Measurements from ENCODE around the gene PARD3B. TPM values are rescaled to one million over a fixed set of nuclear protein-coding genes. Genes with fewer than 3 reads are reported as not detected.

PARD3B gene
- total and polyA plus RNA-seq, 2 of the 13 experiments (the other 11 are each of a cell fraction or from before 2014, with no cell fraction given): 0.71 to 2.3 TPM

DNA sequence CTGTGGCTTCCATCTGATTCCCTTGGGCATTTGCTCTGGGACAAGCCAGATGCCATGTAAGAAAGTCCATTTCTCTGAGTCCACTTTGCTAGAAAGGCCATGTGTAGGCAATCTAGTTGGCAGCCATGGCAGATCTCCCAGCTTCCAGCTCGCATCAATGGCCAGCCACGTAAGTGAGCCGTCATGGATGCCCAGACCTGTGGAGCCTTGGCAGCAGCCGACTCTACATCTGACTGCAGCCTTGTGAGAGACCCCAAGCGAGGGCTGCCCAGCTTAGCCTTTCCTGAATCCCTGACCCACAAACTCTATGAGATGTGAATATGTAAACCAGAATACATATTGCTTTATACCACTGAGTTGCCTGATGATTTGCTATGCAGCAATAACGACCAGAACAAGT, 533.5 kb downstream of the PARD3B start:
- Histone ChIP-seq H3K36me3 (replicated peaks in 1 of 2; ENCODE audit: control insufficient read depth in 1 of 2, insufficient read depth in 2 of 2, low read length in 2 of 2) (no peaks in the 10 kb centered on the region), H3K9me3 (ENCODE audit: low read length) (no peaks in the 10 kb centered on the region), H3K9ac (ENCODE audit: insufficient read depth, low read depth, low read length) (no peak overlapping the region), H2AFZ (ENCODE audit: low read length) (no peak overlapping the region), H4K20me1 (ENCODE audit: insufficient read depth, low read length) (no peaks in the 10 kb centered on the region), H3K4me2 (ENCODE audit: low read depth, low read length) (no peak overlapping the region), H3K27me3 (ENCODE audit: control insufficient read depth in 1 of 2, insufficient read depth in 2 of 2, low read length in 2 of 2) (no peaks in the 10 kb centered on the region), H3K4me3 (replicated peaks in 1 of 3; ENCODE audit: insufficient read depth in 1 of 3, low read depth in 2 of 3, low read length in 3 of 3) (no peak overlapping the region), H3K79me2 (ENCODE audit: insufficient read depth, low read length) (no peaks in the 10 kb centered on the region), H3K4me1 (ENCODE audit: insufficient read depth, low read length) (no peaks in the 10 kb centered on the region), H3K27ac (ENCODE audit: extremely low read length, insufficient read depth, low read length) (no peak overlapping the region)
- TF ChIP-seq RARA (CRISPR knock-in tag; IDR thresholded peaks at IDR 0.05) (no peak), ZNF850 (CRISPR knock-in tag; conservative IDR thresholded peaks at IDR 0.05) (no peak), KDM5A (IDR thresholded peaks at IDR 0.05; ENCODE audit: borderline replicate concordance, low read length) (no peak), ZNF598 (CRISPR knock-in tag; IDR thresholded peaks at IDR 0.05; ENCODE audit: borderline replicate concordance) (no peak), GFI1 (CRISPR knock-in tag; IDR thresholded peaks at IDR 0.05; ENCODE audit: borderline replicate concordance) (no peak), XBP1 (CRISPR knock-in tag; IDR thresholded peaks at IDR 0.05) (no peak), KMT2B (CRISPR knock-in tag; IDR thresholded peaks at IDR 0.05) (no peak), POLR2AphosphoS2 (IDR thresholded peaks at IDR 0.05; ENCODE audit: low read depth, low read length) (no peak), ZBTB42 (CRISPR knock-in tag; IDR thresholded peaks at IDR 0.05) (no peak), ZNF317 (CRISPR knock-in tag; IDR thresholded peaks at IDR 0.05) (no peak), BRD4 (CRISPR knock-in tag; IDR thresholded peaks at IDR 0.05) (no peak), TEAD3 (CRISPR knock-in tag; optimal IDR thresholded peaks at IDR 0.05; ENCODE audit: borderline replicate concordance) (no peak), DPF2 (CRISPR knock-in tag; IDR thresholded peaks at IDR 0.05; ENCODE audit: borderline replicate concordance, low read depth) (no peak)
- TF ChIP-seq, protein P1, sequence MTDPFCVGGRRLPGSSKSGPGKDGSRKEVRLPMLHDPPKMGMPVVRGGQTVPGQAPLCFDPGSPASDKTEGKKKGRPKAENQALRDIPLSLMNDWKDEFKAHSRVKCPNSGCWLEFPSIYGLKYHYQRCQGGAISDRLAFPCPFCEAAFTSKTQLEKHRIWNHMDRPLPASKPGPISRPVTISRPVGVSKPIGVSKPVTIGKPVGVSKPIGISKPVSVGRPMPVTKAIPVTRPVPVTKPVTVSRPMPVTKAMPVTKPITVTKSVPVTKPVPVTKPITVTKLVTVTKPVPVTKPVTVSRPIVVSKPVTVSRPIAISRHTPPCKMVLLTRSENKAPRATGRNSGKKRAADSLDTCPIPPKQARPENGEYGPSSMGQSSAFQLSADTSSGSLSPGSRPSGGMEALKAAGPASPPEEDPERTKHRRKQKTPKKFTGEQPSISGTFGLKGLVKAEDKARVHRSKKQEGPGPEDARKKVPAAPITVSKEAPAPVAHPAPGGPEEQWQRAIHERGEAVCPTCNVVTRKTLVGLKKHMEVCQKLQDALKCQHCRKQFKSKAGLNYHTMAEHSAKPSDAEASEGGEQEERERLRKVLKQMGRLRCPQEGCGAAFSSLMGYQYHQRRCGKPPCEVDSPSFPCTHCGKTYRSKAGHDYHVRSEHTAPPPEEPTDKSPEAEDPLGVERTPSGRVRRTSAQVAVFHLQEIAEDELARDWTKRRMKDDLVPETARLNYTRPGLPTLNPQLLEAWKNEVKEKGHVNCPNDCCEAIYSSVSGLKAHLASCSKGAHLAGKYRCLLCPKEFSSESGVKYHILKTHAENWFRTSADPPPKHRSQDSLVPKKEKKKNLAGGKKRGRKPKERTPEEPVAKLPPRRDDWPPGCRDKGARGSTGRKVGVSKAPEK (CRISPR knock-in tag; IDR thresholded peaks at IDR 0.05; ENCODE audit: borderline replicate concordance): no peak
- TF ChIP-seq, protein P2, sequence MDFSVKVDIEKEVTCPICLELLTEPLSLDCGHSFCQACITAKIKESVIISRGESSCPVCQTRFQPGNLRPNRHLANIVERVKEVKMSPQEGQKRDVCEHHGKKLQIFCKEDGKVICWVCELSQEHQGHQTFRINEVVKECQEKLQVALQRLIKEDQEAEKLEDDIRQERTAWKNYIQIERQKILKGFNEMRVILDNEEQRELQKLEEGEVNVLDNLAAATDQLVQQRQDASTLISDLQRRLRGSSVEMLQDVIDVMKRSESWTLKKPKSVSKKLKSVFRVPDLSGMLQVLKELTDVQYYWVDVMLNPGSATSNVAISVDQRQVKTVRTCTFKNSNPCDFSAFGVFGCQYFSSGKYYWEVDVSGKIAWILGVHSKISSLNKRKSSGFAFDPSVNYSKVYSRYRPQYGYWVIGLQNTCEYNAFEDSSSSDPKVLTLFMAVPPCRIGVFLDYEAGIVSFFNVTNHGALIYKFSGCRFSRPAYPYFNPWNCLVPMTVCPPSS (IDR thresholded peaks at IDR 0.05): no peak
- TF ChIP-seq, protein P3, sequence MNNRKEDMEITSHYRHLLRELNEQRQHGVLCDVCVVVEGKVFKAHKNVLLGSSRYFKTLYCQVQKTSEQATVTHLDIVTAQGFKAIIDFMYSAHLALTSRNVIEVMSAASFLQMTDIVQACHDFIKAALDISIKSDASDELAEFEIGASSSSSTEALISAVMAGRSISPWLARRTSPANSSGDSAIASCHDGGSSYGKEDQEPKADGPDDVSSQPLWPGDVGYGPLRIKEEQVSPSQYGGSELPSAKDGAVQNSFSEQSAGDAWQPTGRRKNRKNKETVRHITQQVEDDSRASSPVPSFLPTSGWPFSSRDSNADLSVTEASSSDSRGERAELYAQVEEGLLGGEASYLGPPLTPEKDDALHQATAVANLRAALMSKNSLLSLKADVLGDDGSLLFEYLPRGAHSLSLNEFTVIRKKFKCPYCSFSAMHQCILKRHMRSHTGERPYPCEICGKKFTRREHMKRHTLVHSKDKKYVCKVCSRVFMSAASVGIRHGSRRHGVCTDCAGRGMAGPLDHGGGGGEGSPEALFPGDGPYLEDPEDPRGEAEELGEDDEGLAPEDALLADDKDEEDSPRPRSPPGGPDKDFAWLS (CRISPR knock-in tag; IDR thresholded peaks at IDR 0.05; ENCODE audit: borderline replicate concordance): no peak
- TF ChIP-seq, protein P4, sequence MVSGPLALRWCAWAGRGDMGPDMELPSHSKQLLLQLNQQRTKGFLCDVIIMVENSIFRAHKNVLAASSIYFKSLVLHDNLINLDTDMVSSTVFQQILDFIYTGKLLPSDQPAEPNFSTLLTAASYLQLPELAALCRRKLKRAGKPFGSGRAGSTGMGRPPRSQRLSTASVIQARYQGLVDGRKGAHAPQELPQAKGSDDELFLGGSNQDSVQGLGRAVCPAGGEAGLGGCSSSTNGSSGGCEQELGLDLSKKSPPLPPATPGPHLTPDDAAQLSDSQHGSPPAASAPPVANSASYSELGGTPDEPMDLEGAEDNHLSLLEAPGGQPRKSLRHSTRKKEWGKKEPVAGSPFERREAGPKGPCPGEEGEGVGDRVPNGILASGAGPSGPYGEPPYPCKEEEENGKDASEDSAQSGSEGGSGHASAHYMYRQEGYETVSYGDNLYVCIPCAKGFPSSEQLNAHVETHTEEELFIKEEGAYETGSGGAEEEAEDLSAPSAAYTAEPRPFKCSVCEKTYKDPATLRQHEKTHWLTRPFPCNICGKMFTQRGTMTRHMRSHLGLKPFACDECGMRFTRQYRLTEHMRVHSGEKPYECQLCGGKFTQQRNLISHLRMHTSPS (CRISPR knock-in tag; IDR thresholded peaks at IDR 0.05; ENCODE audit: low read depth): no peak
- 31% methylated on average over 3 of the region's 6 CpGs for WGBS (ENCODE audit: low lambda C conversion rate)
- in situ Hi-C loops (cut with HindIII; ENCODE audit: extremely low pct_ligation_motif_present, low pct_unique_long_range_greater_than_20kb): no loop called here
- intact Hi-C loops (cut with micrococcal nuclease; ENCODE audit: unreplicated experiment): no loop called here
- BruUV-seq (replicated peaks): no TSS peak
- CTCF ChIA-PET (ENCODE audit: low intra/inter-chr PET ratio, low total read pairs): no interaction called here
- ATAC-seq: no peak
- no peak for FAIRE-seq
- POLR2A ChIA-PET: no interaction called here
- DNase-seq (ENCODE audit: low spot score): no peak

Data from HepG2 (cell line).